GM19455 (cell line): ENCODE measurements around the gene SLC25A48.
A peak's percentile ranks its signal among the peaks of the same experiment; 100 is the strongest.

Experiments
- ATAC-seq: cut with Tn5 transposase; IDR thresholded peaks from one replicate; pipeline ENCODE4 v1.9.1; 2021; ENCODE audit not compliant: unreplicated experiment

Gene SLC25A48

GRCh38 chr5:135880801-135881200 lies 46.3 kb downstream of the SLC25A48 start:
- no peak for ATAC-seq

GRCh38 chr5:135881244-135881643 lies 46.8 kb downstream of the SLC25A48 start:
- no peak for ATAC-seq

GRCh38 chr5:135881819-135882218 lies 47.4 kb downstream of the SLC25A48 start:
- ATAC-seq = no peak

GRCh38 chr5:135883026-135883425 lies 48.6 kb downstream of the SLC25A48 start:
- no peak for ATAC-seq

GRCh38 chr5:135883441-135883840 lies 49.0 kb downstream of the SLC25A48 start:
- ATAC-seq = no peak

GRCh38 chr5:135885031-135885430 lies 50.6 kb downstream of the SLC25A48 start:
- ATAC-seq = no peak

- no peak for ATAC-seq
Observed at GRCh38 chr5:135886136-135886535, 51.7 kb downstream of the SLC25A48 start.

- ATAC-seq = peak; percentile 94
Observed at GRCh38 chr5:135887447-135887864, 53.0 kb downstream of the SLC25A48 start.

- no peak for ATAC-seq
Observed at GRCh38 chr5:135887881-135888614, 53.6 kb downstream of the SLC25A48 start.

- ATAC-seq = no peak
Observed at GRCh38 chr5:135890296-135890695, 55.8 kb downstream of the SLC25A48 start.

GRCh38 chr5:135890867-135891266 lies 56.4 kb downstream of the SLC25A48 start:
- peak; percentile 46 for ATAC-seq

- ATAC-seq = no peak
Observed at GRCh38 chr5:135891268-135891667, 56.8 kb downstream of the SLC25A48 start.

GRCh38 chr5:135891791-135892190 lies 57.3 kb downstream of the SLC25A48 start:
- no peak for ATAC-seq

GRCh38 chr5:135894276-135894675 lies 59.8 kb downstream of the SLC25A48 start:
- no peak for ATAC-seq

GRCh38 chr5:135894789-135895188 lies 60.3 kb downstream of the SLC25A48 start:
- no peak for ATAC-seq

GRCh38 chr5:135895474-135896006 lies 61.1 kb downstream of the SLC25A48 start, which contains the start of gene IL9:
IL9 (minus strand) TSS chr5:135895841; CDS start chr5:135895816, 25 bp downstream.
- ATAC-seq = no peak

GRCh38 chr5:135898651-135899050 lies 64.2 kb downstream of the SLC25A48 start:
- no peak for ATAC-seq

GRCh38 chr5:135900276-135900675 lies 65.8 kb downstream of the SLC25A48 start:
- no peak for ATAC-seq

GRCh38 chr5:135901633-135902032 lies 67.2 kb downstream of the SLC25A48 start:
- ATAC-seq = no peak

GRCh38 chr5:135905144-135905543 lies 70.7 kb downstream of the SLC25A48 start:
- ATAC-seq = no peak

- no peak for ATAC-seq
Observed at GRCh38 chr5:135913713-135914626, 79.5 kb downstream of the SLC25A48 start.
